IMR-90 (cell line): Measurements from ENCODE around the gene TYMS. TPM values are rescaled to one million over a fixed set of nuclear protein-coding genes. Genes with fewer than 3 reads are reported as not detected.

Source experiments
- ATAC-seq: fragments of 200-7000 bp; cut with Tn5 transposase; 2 replicates; pipeline ENCODE4 v1.9.1; 2020; ENCODE audit warnings: low read depth, mild to moderate bottlenecking, moderate library complexity
- BruUV-seq: library from RNA; stranded (reverse); fragments of 400-500 nt; replicated peaks from 2 replicates; lab custom pipeline; 2021; lab: Mats Ljungman, UMichigan
- CTCF ChIA-PET: fragments of 300-600 bp; formaldehyde crosslinking; extraction: SDS; loops from one replicate; lab custom pipeline; 2021; ENCODE audit warnings: antibody characterized with exemption; lab: Yijun Ruan, JAX
- POLR2A ChIA-PET: fragments of 300-600 bp; sonication (Branson Sonifier 250); formaldehyde crosslinking; loops from one replicate; lab custom pipeline; 2022; ENCODE audit warnings: antibody characterized with exemption; ENCODE audit not compliant: unreplicated experiment; lab: Charles Lee
- DNase-seq: peaks from one replicate; pipeline ENCODE4 v3.0.0; 2013
- H2AFZ ChIP-seq: replicated peaks from 2 replicates; pipeline ENCODE3; 2013; ENCODE audit warnings: low read length, mild to moderate bottlenecking; ENCODE audit not compliant: poor library complexity
- H2AK5ac ChIP-seq: 2 replicates; pipeline ENCODE4 v1.6.1; 2013; ENCODE audit warnings: low read depth, low read length, inconsistent platforms
- H2AK9ac ChIP-seq: replicated peaks from 2 replicates; pipeline ENCODE3; 2013; ENCODE audit warnings: mild to moderate bottlenecking, low read depth, low read length, moderate library complexity; ENCODE audit not compliant: poor library complexity
- H2BK120ac ChIP-seq: 2 replicates; pipeline ENCODE4 v1.6.1; 2013; ENCODE audit warnings: low read depth, low read length, inconsistent platforms
- H2BK15ac ChIP-seq: 3 replicates; pipeline ENCODE4 v1.6.1; 2013; ENCODE audit warnings: low read depth, low read length, inconsistent platforms
- H2BK20ac ChIP-seq: 2 replicates; pipeline ENCODE4 v1.6.1; 2013; ENCODE audit warnings: low read depth, mild to moderate bottlenecking, inconsistent platforms, low read length, moderate library complexity
- H2BK5ac ChIP-seq: 2 replicates; pipeline ENCODE4 v1.6.1; 2013; ENCODE audit warnings: mild to moderate bottlenecking, low read depth, low read length, inconsistent platforms; ENCODE audit not compliant: poor library complexity, severe bottlenecking
- H3K14ac ChIP-seq: replicated peaks from 2 replicates; pipeline ENCODE4 v1.6.1; 2013; ENCODE audit warnings: low read depth, low read length, inconsistent platforms
- H3K18ac ChIP-seq: 2 replicates; pipeline ENCODE4 v1.6.1; 2013; ENCODE audit warnings: low read depth, low read length, control low read depth
- H3K23ac ChIP-seq: 2 replicates; pipeline ENCODE4 v1.6.1; 2013; ENCODE audit warnings: low read depth, low read length, inconsistent platforms
- H3K27ac ChIP-seq: 2 replicates; pipeline ENCODE4 v1.5.1; 2013; ENCODE audit warnings: mild to moderate bottlenecking, control low read depth, low read length; ENCODE audit not compliant: insufficient read depth
- H3K27me3 ChIP-seq: 2 replicates; pipeline ENCODE4 v1.6.1; 2013; ENCODE audit warnings: low read length; ENCODE audit not compliant: control insufficient read depth, insufficient read depth
- H3K36me3 ChIP-seq: 2 replicates; pipeline ENCODE4 v1.6.1; 2013; ENCODE audit warnings: low read length, mixed read lengths; ENCODE audit not compliant: control insufficient read depth, insufficient read depth
- H3K4ac ChIP-seq: 2 replicates; pipeline ENCODE4 v1.6.1; 2013; ENCODE audit warnings: low read depth, low read length, inconsistent platforms
- H3K4me1 ChIP-seq: 2 replicates; pipeline ENCODE4 v1.6.1; 2013; ENCODE audit warnings: low read length, mixed read lengths; ENCODE audit not compliant: control insufficient read depth, insufficient read depth
- H3K4me2 ChIP-seq: 2 replicates; pipeline ENCODE4 v1.6.1; 2013; ENCODE audit warnings: low read depth, mild to moderate bottlenecking, control low read depth, low read length, moderate library complexity
- H3K4me3 ChIP-seq: 2 replicates; pipeline ENCODE4 v1.5.1; 2013; ENCODE audit warnings: low read depth, mild to moderate bottlenecking, control low read depth, low read length, moderate library complexity; ENCODE audit not compliant: insufficient read depth
- H3K56ac ChIP-seq: 2 replicates; pipeline ENCODE4 v1.6.1; 2013; ENCODE audit warnings: low read length, inconsistent platforms; ENCODE audit not compliant: insufficient read depth; ENCODE audit errors: extremely low read depth
- H3K79me1 ChIP-seq, 2 experiments: 2 replicates each; pipeline ENCODE4 v1.6.1; 2013; ENCODE audit warnings: low read length in 2 of 2, inconsistent platforms in 1 of 2, low read depth in 1 of 2
- H3K9ac ChIP-seq: 2 replicates; pipeline ENCODE4 v1.6.1; 2013; ENCODE audit warnings: low read depth, low read length, control low read depth
- H3K9me1 ChIP-seq: 2 replicates; pipeline ENCODE4 v1.6.1; 2013; ENCODE audit warnings: low read length, inconsistent platforms; ENCODE audit not compliant: insufficient read depth
- H3K9me3 ChIP-seq: 2 replicates; pipeline ENCODE4 v1.6.1; 2013; ENCODE audit warnings: low read length; ENCODE audit not compliant: control insufficient read depth, insufficient read depth
- H4K20me1 ChIP-seq: 2 replicates; pipeline ENCODE4 v1.6.1; 2013; ENCODE audit warnings: low read length, inconsistent platforms; ENCODE audit not compliant: insufficient read depth
- H4K5ac ChIP-seq: 2 replicates; pipeline ENCODE4 v1.6.1; 2013; ENCODE audit warnings: mild to moderate bottlenecking, low read depth, low read length, control low read depth
- H4K8ac ChIP-seq, 2 experiments: 2 replicates each; pipeline ENCODE4 v1.6.1; 2013; ENCODE audit warnings: low read depth in 2 of 2, low read length in 2 of 2, control low read depth in 1 of 2, inconsistent platforms in 1 of 2
- H4K91ac ChIP-seq: 2 replicates; pipeline ENCODE4 v1.6.1; 2013; ENCODE audit warnings: low read depth, low read length, inconsistent platforms; ENCODE audit not compliant: insufficient read depth
- BHLHE40 ChIP-seq: fragments of 150-350 bp; IDR thresholded peaks from 2 replicates; pipeline ENCODE4 v1.6.1; 2016; ENCODE audit warnings: mild to moderate bottlenecking, low read depth, low read length
- CEBPB ChIP-seq: IDR thresholded peaks from 2 replicates; pipeline ENCODE4 v1.6.1; 2012; ENCODE audit warnings: low read depth, low read length, improper control_type of control experiment
- CHD1 ChIP-seq: IDR thresholded peaks from 2 replicates; pipeline ENCODE4 v1.6.1; 2012; ENCODE audit warnings: low read depth, low read length, improper control_type of control experiment
- FOS ChIP-seq: fragments of 150-350 bp; IDR thresholded peaks from 2 replicates; pipeline ENCODE4 v1.6.1; 2016; ENCODE audit warnings: low read depth, low read length
- MAFK ChIP-seq: IDR thresholded peaks from 2 replicates; pipeline ENCODE4 v1.6.1; 2012; ENCODE audit warnings: low read depth, low read length, improper control_type of control experiment
- MAZ ChIP-seq: IDR thresholded peaks from 2 replicates; pipeline ENCODE4 v1.6.1; 2012; ENCODE audit warnings: low read depth, mild to moderate bottlenecking, low read length, improper control_type of control experiment, moderate library complexity, borderline replicate concordance
- MXI1 ChIP-seq: IDR thresholded peaks from 2 replicates; pipeline ENCODE4 v1.6.1; 2012; ENCODE audit warnings: low read depth, mild to moderate bottlenecking, low read length, moderate library complexity, borderline replicate concordance
- POLR2A ChIP-seq: IDR thresholded peaks from 2 replicates; pipeline ENCODE4 v1.6.1; 2012; ENCODE audit warnings: mild to moderate bottlenecking, low read depth, low read length
- RAD21 ChIP-seq: IDR thresholded peaks from 2 replicates; pipeline ENCODE4 v1.6.1; 2012; ENCODE audit warnings: low read length, improper control_type of control experiment
- RCOR1 ChIP-seq: IDR thresholded peaks from 2 replicates; pipeline ENCODE4 v1.6.1; 2012; ENCODE audit warnings: mild to moderate bottlenecking, low read length, improper control_type of control experiment; ENCODE audit not compliant: insufficient replicate concordance
- RFX5 ChIP-seq: IDR thresholded peaks from 2 replicates; pipeline ENCODE4 v1.8.0; 2012; ENCODE audit warnings: low read depth, mild to moderate bottlenecking, low read length, moderate library complexity
- SMC3 ChIP-seq: fragments of 150-350 bp; IDR thresholded peaks from 2 replicates; pipeline ENCODE4 v1.6.1; 2016; ENCODE audit warnings: low read depth, mild to moderate bottlenecking, antibody characterized with exemption, low read length, moderate library complexity
- WGBS, 2 experiments: methylation state at CpG; one replicate each; pipeline versions ENCODE4 v1.1.5 to v1.1.7; 2013; ENCODE audit warnings: missing lambda C conversion rate in 2 of 2; ENCODE audit not compliant: insufficient read length in 1 of 2; ENCODE audit errors: extremely low coverage in 2 of 2; 5-methylcytosine and 5-hydroxymethylcytosine counted together
- dilution Hi-C: fragments of 300-500 bp; cut with HindIII; formaldehyde crosslinking; loops from one replicate; pipeline ENCODE4 v1.14.3; 2018; ENCODE audit warnings: low sequenced_read_pairs; ENCODE audit not compliant: unreplicated experiment
- in situ Hi-C: fragments of 300-500 bp; cut with MboI; formaldehyde crosslinking; loops from 3 replicates; pipeline ENCODE4 v1.14.3; 2019; ENCODE audit warnings: low sequenced_read_pairs, inconsistent platforms, mixed read lengths
- intact Hi-C: fragments of 100-400 bp; cut with micrococcal nuclease; formaldehyde crosslinking; loops from 2 replicates; pipeline ENCODE4 v1.10.0; 2022
- polyA plus RNA-seq, 3 experiments: library from polyadenylated mRNA; depleted of rRNA; stranded (reverse); fragments of >200 nt; gene quantifications; 2 replicates each; pipeline ENCODE4 v1.2.3, GENCODE V29; 2012; ENCODE audit warnings: low replicate concordance in 1 of 3
- total RNA-seq: library from RNA; depleted of rRNA; stranded (reverse); fragments of >200 nt; gene quantifications from 2 replicates; pipeline ENCODE4 v1.2.3, GENCODE V29; 2012
- TF ChIP-seq, protein P1 (sequence below): fragments of 150-350 bp; IDR thresholded peaks from 2 replicates; pipeline ENCODE4 v1.6.1; 2016; ENCODE audit warnings: low read depth, mild to moderate bottlenecking, low read length, moderate library complexity, borderline replicate concordance
- TF ChIP-seq, protein P2 (sequence below): fragments of 150-350 bp; IDR thresholded peaks from 2 replicates; pipeline ENCODE4 v1.6.1; 2017; ENCODE audit warnings: mild to moderate bottlenecking, antibody characterized with exemption, low read length, low read depth
- TF ChIP-seq, protein P3 (sequence below): conservative IDR thresholded peaks from 2 replicates; pipeline ENCODE4 v1.5.1; 2012; ENCODE audit warnings: mild to moderate bottlenecking, low read depth, low read length, improper control_type of control experiment

The TYMS gene
- total and polyA plus RNA-seq, 2 of the 4 experiments (the other 2 are of a cell fraction), result 28.3 to 92.2 TPM

DNA sequence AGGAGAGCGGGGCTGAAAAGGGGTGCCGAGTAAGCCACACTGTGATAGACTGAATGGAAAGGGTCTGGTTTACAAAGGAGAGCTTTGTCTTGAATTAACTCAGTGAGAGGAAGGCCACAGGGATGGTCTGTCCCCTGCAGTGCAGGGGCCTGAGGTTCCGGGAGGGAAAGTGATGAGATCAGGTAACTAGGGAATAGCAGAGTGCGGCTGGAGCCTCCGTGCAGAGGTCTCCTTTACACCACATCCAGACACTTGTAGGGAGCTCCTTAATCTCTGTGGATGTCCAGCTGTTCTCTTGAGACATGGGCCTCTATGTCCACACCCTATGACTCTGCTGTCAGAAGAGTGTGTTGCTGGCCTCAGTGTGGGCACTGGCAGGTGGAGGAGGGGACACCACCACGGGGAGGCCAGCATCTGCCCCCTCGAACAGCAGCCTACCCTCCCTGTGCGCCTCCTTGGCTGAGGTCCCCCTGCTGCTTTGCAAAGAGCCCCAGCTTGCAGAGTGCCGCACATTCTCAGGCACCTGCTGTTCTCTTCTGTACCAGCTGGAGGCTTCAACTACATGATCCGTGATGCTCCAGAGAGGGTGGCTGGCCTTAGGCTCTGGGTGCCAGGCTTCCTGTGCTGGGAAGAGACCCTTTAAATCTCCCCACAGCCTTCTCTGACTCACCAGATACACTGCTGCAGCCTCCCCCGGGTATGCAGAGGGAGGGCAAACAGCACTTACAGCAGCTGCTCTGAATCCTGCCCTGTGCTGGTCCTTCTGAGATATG, 29.1 kb downstream of the TYMS start:
- intact Hi-C loops (no loop called here), in situ Hi-C loops (no loop called here), dilution Hi-C loops (no loop called here)
- H4K20me1 ChIP-seq, result no peaks in the 10 kb centered on the region; the same call in 1 of the 2 replicates
- H2AK5ac ChIP-seq, result no peak overlapping the region
- H3K79me1 ChIP-seq, result no peaks in the 10 kb centered on the region
- H3K14ac ChIP-seq, result no peak overlapping the region
- H2BK120ac ChIP-seq, result no peak overlapping the region
- peak; percentile 23 for DNase-seq
- no peak overlapping the region for H3K4me3 ChIP-seq
- no peak overlapping the region for H4K8ac ChIP-seq
- H3K4ac ChIP-seq, result no peak overlapping the region
- H4K91ac ChIP-seq, result no peak overlapping the region
- ATAC-seq, result peak; percentile 60; the same call in 1 of the 2 replicates
- H3K27ac ChIP-seq, result no peak overlapping the region
- H2BK5ac ChIP-seq, result no peak overlapping the region
- peak overlapping the region; percentile 25 for H2AK9ac ChIP-seq
- H3K9ac ChIP-seq, result no peak overlapping the region
- no peaks in the 10 kb centered on the region for H3K9me3 ChIP-seq
- no peak overlapping the region for H3K23ac ChIP-seq
- no peaks in the 10 kb centered on the region for H3K27me3 ChIP-seq
- POLR2A ChIA-PET, result interaction anchor here (0.6 kb wide), 1 partner anchor 21 kb away, joined by 4 read pairs; no protein-coding TSS in a partner anchor
- no peak overlapping the region for H3K56ac ChIP-seq
- no TSS peak for BruUV-seq
- H3K4me2 ChIP-seq, result no peak overlapping the region
- no peaks in the 10 kb centered on the region for H3K4me1 ChIP-seq
- peak overlapping the region; percentile 19 for H2AFZ ChIP-seq
- CTCF ChIA-PET, result no interaction called here
- H3K18ac ChIP-seq, result no peak overlapping the region
- peaks cover 7% of the 10 kb centered on the region for H3K9me1 ChIP-seq
- WGBS, 2 experiments, result 94% methylated on average over 2 of the region's 11 CpGs; no CpG with 5 or more reads in 1 of the 2 experiments
- H3K36me3 ChIP-seq, result peaks cover 19% of the 10 kb centered on the region
- H2BK15ac ChIP-seq, result no peak overlapping the region
- H4K5ac ChIP-seq, result no peak overlapping the region
- H2BK20ac ChIP-seq, result no peak overlapping the region
- TF ChIP-seq, protein P1, sequence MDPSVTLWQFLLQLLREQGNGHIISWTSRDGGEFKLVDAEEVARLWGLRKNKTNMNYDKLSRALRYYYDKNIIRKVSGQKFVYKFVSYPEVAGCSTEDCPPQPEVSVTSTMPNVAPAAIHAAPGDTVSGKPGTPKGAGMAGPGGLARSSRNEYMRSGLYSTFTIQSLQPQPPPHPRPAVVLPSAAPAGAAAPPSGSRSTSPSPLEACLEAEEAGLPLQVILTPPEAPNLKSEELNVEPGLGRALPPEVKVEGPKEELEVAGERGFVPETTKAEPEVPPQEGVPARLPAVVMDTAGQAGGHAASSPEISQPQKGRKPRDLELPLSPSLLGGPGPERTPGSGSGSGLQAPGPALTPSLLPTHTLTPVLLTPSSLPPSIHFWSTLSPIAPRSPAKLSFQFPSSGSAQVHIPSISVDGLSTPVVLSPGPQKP, result no peak
- TF ChIP-seq CHD1, result no peak
- no peak for TF ChIP-seq CEBPB
- TF ChIP-seq SMC3, result no peak
- no peak for TF ChIP-seq BHLHE40
- TF ChIP-seq RAD21, result no peak
- no peak for TF ChIP-seq POLR2A
- TF ChIP-seq FOS, result no peak
- no peak for TF ChIP-seq MAFK
- TF ChIP-seq RFX5, result no peak
- TF ChIP-seq MAZ, result no peak
- TF ChIP-seq, protein P2, sequence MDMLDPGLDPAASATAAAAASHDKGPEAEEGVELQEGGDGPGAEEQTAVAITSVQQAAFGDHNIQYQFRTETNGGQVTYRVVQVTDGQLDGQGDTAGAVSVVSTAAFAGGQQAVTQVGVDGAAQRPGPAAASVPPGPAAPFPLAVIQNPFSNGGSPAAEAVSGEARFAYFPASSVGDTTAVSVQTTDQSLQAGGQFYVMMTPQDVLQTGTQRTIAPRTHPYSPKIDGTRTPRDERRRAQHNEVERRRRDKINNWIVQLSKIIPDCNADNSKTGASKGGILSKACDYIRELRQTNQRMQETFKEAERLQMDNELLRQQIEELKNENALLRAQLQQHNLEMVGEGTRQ, result no peak
- TF ChIP-seq MXI1, result no peak
- TF ChIP-seq, protein P3, sequence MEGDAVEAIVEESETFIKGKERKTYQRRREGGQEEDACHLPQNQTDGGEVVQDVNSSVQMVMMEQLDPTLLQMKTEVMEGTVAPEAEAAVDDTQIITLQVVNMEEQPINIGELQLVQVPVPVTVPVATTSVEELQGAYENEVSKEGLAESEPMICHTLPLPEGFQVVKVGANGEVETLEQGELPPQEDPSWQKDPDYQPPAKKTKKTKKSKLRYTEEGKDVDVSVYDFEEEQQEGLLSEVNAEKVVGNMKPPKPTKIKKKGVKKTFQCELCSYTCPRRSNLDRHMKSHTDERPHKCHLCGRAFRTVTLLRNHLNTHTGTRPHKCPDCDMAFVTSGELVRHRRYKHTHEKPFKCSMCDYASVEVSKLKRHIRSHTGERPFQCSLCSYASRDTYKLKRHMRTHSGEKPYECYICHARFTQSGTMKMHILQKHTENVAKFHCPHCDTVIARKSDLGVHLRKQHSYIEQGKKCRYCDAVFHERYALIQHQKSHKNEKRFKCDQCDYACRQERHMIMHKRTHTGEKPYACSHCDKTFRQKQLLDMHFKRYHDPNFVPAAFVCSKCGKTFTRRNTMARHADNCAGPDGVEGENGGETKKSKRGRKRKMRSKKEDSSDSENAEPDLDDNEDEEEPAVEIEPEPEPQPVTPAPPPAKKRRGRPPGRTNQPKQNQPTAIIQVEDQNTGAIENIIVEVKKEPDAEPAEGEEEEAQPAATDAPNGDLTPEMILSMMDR, result no peak
- TF ChIP-seq RCOR1, result no peak
